Calu3 (cell line): ENCODE measurements around the gene MYBBP1A. TPM values are rescaled to one million over a fixed set of nuclear protein-coding genes. Genes with fewer than 3 reads are reported as not detected.

Experiments
- BruUV-seq: library from RNA; stranded (reverse); fragments of 400-500 nt; replicated peaks from 2 replicates; lab custom pipeline; 2021; lab: Mats Ljungman, UMichigan
- CTCF ChIA-PET: fragments of 300-600 bp; sonication (Branson Sonifier 250); formaldehyde crosslinking; loops from one replicate; lab custom pipeline; 2022; ENCODE audit warnings: antibody characterized with exemption; lab: Charles Lee
- DNase-seq: peaks from one replicate; pipeline ENCODE4 v3.0.0; 2022
- H3K27ac Mint-ChIP-seq: one replicate; pipeline ENCODE4 v1.8.0; 2022; ENCODE audit warnings: mixed read lengths; ENCODE audit not compliant: unreplicated experiment
- H3K27me3 Mint-ChIP-seq: one replicate; pipeline ENCODE4 v1.8.0; 2022; ENCODE audit warnings: mixed read lengths; ENCODE audit not compliant: unreplicated experiment
- H3K36me3 Mint-ChIP-seq: one replicate; pipeline ENCODE4 v1.8.0; 2022; ENCODE audit warnings: mild to moderate bottlenecking, moderate library complexity, mixed read lengths; ENCODE audit not compliant: insufficient read depth, unreplicated experiment
- H3K4me1 Mint-ChIP-seq: one replicate; pipeline ENCODE4 v1.8.0; 2022; ENCODE audit warnings: mild to moderate bottlenecking, low read depth, mixed read lengths; ENCODE audit not compliant: unreplicated experiment
- H3K4me3 Mint-ChIP-seq: one replicate; pipeline ENCODE4 v1.8.0; 2022; ENCODE audit warnings: mild to moderate bottlenecking, low read depth, moderate library complexity, mixed read lengths; ENCODE audit not compliant: unreplicated experiment
- H3K9me3 Mint-ChIP-seq: one replicate; pipeline ENCODE4 v1.8.0; 2022; ENCODE audit warnings: low read depth, mixed read lengths; ENCODE audit not compliant: unreplicated experiment
- intact Hi-C: fragments of 100-400 bp; cut with micrococcal nuclease; formaldehyde crosslinking; loops from one replicate; pipeline ENCODE4 v1.10.0; 2022; ENCODE audit not compliant: unreplicated experiment
- total RNA-seq: library from RNA; stranded (reverse); gene quantifications from 2 replicates; pipeline ENCODE4 v1.2.3, GENCODE V29; 2022
- TF ChIP-seq, protein P1 (sequence below): fragments of 200-600 bp; IDR thresholded peaks from one replicate; pipeline ENCODE4 v1.8.0; 2022; ENCODE audit warnings: antibody characterized with exemption; ENCODE audit not compliant: unreplicated experiment

Gene MYBBP1A
- total RNA-seq, 1 experiment from 2014 or later: 64.2 TPM

DNA sequence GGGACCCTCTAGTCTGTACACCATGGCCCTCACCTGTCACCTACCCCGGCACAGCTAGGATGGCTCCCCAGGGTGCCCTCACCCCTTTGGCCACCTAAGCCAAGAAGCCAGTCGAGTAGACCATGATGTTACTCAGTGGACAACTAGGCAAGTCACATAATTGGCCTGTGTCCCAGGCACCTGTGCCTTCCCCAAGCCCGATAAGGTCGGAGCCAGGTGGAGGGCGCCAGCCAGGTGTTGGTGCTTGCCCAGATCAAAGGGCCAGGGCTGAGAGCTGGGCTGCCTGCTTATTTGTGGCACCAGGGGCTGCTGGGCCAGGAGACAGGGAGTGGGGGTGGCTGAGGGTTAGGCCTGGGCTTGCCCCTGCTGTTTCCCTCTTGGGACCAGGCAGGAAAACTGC is 39.7 kb downstream of the MYBBP1A start:
- Mint-ChIP-seq H3K27ac (no peak overlapping the region), H3K4me1 (peaks cover 52% of the 10 kb centered on the region)

DNA sequence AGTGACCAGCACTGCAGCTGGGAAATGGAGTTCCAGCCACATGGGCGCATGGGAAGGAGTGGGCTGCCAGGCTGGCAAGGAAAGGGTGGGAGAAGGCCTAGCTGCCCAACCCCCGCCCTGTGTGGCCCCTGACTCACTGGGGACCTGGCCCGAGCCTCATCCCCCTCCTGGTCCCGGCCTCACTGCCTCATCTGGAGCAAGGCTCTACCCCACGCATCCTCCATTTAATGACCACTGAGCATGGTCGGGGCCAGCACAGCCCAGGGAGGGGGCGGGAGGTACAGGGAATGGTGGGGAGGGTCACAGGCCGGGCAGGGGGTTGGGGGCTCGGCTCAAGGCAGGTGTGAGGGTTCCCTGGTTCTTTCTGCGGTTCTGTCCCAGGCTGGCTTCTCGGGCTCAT is 40.4 kb downstream of the MYBBP1A start:
- Mint-ChIP-seq H3K4me3 (no peak overlapping the region), H3K9me3 (no peaks in the 10 kb centered on the region), H3K4me1 (peaks cover 48% of the 10 kb centered on the region), H3K27me3 (no peaks in the 10 kb centered on the region), H3K27ac (peak overlapping the region; percentile 74), H3K36me3 (peaks cover 32% of the 10 kb centered on the region)
- no peak for DNase-seq
- intact Hi-C loops: no loop called here
- TF ChIP-seq, protein P1, sequence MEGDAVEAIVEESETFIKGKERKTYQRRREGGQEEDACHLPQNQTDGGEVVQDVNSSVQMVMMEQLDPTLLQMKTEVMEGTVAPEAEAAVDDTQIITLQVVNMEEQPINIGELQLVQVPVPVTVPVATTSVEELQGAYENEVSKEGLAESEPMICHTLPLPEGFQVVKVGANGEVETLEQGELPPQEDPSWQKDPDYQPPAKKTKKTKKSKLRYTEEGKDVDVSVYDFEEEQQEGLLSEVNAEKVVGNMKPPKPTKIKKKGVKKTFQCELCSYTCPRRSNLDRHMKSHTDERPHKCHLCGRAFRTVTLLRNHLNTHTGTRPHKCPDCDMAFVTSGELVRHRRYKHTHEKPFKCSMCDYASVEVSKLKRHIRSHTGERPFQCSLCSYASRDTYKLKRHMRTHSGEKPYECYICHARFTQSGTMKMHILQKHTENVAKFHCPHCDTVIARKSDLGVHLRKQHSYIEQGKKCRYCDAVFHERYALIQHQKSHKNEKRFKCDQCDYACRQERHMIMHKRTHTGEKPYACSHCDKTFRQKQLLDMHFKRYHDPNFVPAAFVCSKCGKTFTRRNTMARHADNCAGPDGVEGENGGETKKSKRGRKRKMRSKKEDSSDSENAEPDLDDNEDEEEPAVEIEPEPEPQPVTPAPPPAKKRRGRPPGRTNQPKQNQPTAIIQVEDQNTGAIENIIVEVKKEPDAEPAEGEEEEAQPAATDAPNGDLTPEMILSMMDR: no peak
- no TSS peak for BruUV-seq
- CTCF ChIA-PET: interaction anchor here (1.1 to 1.7 kb wide), 4 partner anchors 9 to 52 kb away, joined by 3 to 7 read pairs (median 4); partner anchors contain the start of gene SPNS2

More for the DNA sequence above, 39.7 kb downstream of the MYBBP1A start:
- H3K4me3 Mint-ChIP-seq: no peak overlapping the region
- TF ChIP-seq, protein P1: no peak
- H3K36me3 Mint-ChIP-seq: peaks cover 31% of the 10 kb centered on the region
- DNase-seq: no peak
- intact Hi-C loops: no loop called here
- CTCF ChIA-PET: no interaction called here
- H3K27me3 Mint-ChIP-seq: no peaks in the 10 kb centered on the region
- no peaks in the 10 kb centered on the region for H3K9me3 Mint-ChIP-seq
- BruUV-seq: no TSS peak

DNA sequence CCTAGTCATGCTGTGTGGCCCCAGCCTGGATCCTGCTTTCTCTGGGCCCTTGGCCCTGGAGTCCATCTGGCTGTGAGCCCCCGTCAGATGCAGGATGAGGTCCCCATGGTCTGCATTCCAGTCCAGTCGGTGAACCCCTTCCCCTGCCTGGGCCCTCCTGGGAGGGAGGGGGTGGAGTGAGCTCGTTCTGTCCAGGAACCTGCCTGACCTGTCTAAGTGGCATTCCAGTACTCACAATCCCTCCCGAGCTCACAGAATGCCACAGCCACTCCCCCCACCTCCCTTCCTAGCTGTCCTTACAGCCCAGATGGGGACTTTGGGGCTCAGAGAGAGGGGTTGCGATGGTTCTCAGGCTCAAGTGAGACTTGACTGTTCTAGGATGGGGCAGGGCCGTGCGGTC is 41.0 kb downstream of the MYBBP1A start:
- Mint-ChIP-seq H3K27ac (peak overlapping the region; percentile 74), H3K27me3 (no peaks in the 10 kb centered on the region), H3K4me1 (peaks cover 53% of the 10 kb centered on the region), H3K4me3 (no peak overlapping the region), H3K36me3 (peaks cover 38% of the 10 kb centered on the region), H3K9me3 (no peaks in the 10 kb centered on the region)
- peak; percentile 77 for DNase-seq
- intact Hi-C loops: no loop called here
- no TSS peak for BruUV-seq
- CTCF ChIA-PET: interaction anchor here (1.1 to 1.7 kb wide), 5 partner anchors 10 to 93 kb away, joined by 3 to 7 read pairs (median 5); partner anchors contain the start of gene SPNS2
- TF ChIP-seq, protein P1: no peak

DNA sequence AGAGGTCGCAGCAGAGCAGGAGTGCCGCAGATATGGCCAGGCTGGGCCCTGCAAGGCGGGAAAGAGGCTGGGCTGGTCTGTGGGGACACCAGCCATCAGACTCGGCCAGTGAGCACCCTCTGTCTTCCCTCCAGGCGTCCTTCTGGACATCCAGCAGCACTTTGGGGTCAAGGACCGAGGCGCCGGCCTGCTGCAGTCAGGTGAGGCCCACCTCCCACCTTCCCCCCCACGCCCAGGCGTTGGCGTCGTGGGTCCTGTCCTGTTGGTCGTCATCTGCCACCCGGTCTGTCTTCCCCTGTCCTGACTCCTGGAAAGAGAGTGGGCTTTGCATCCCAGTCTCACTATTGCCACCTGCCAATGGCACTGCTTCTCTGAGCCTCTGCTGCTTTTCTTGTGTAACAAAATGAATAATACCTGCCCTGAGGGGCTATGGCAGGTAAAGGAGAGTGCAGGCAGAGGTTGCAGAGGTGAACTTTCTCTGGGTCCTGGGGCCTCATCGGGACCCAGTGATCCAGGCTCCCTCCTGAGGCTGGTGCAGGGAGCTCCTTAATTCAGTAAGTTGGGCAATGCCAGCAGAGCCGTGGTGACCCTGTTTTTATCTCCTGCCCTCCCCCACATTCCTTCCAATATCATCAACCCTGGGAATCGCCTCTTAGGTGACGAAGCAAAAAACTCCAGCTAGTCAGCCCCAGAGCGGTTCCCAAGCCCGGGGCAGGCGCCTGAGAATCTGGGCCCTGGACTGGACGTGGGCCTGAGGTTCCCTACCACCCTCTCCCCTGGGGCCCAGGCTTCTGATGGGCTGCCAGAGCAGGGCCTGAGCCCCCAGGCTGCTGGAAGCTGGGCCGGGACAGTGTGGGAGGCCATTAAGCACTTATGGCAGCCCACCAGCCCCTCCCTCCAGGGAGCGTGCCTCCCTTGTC is 41.8 kb downstream of the MYBBP1A start:
- H3K4me3 Mint-ChIP-seq: no peak overlapping the region
- peaks cover 41% of the 10 kb centered on the region for H3K36me3 Mint-ChIP-seq
- H3K27ac Mint-ChIP-seq: peak overlapping the region; percentile 74
- TF ChIP-seq, protein P1: no peak
- DNase-seq: no peak
- CTCF ChIA-PET: interaction anchor here (1.5 to 1.7 kb wide), 3 partner anchors 13 to 93 kb away, joined by 5 to 7 read pairs (median 7); no protein-coding TSS in a partner anchor
- no peaks in the 10 kb centered on the region for H3K9me3 Mint-ChIP-seq
- peaks cover 61% of the 10 kb centered on the region for H3K4me1 Mint-ChIP-seq
- no peaks in the 10 kb centered on the region for H3K27me3 Mint-ChIP-seq
- intact Hi-C loops: no loop called here
- no TSS peak for BruUV-seq
